Activated CD4-positive, alpha-beta T cell treated with anti-CD3 and anti-CD28 coated beads, Interleukin-2, amount 50 U/mL, for 16 hours (primary cell): Measurements from ENCODE around the gene CNST.
"Not testable (repeated sequence)": the region's sequence is repeated elsewhere in the genome, so short reads cannot be mapped to it uniquely, and the experiment has no call there.

Source experiments
- DNase-seq: peaks from one replicate; pipeline ENCODE4 v3.0.0-alpha.2; 2020

CNST gene

GRCh38 chr1:246587606-246588005 lies 21.4 kb downstream of the CNST start:
- DNase-seq = no peak

GRCh38 chr1:246588159-246588721 lies 22.0 kb downstream of the CNST start:
- DNase-seq = no peak

GRCh38 chr1:246589919-246590318 lies 23.7 kb downstream of the CNST start:
- not testable (repeated sequence) for DNase-seq

DNA sequence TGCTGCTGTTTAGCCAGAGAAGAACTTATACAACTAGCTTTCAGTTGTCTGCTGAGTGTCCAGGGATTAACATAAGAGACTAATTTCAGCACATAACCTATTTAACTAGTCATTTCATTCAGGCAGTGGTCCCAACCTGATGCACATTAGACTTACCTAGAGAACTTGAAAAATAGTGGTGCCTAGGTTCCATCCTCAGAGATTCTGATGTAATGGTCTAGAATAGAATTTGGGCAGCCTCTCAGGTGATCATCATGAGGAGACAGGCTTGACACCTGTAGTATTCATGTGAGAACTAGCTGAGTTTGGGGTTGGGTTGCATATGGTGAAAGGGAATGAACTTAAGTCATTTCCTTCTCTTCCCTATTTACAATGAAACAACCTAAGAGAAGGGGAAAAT lies 24.8 kb downstream of the CNST start:
- no peak for DNase-seq

GRCh38 chr1:246591504-246591903 lies 25.2 kb downstream of the CNST start:
- DNase-seq = peak; percentile 55

GRCh38 chr1:246591958-246592357 lies 25.7 kb downstream of the CNST start:
- no peak for DNase-seq

DNA sequence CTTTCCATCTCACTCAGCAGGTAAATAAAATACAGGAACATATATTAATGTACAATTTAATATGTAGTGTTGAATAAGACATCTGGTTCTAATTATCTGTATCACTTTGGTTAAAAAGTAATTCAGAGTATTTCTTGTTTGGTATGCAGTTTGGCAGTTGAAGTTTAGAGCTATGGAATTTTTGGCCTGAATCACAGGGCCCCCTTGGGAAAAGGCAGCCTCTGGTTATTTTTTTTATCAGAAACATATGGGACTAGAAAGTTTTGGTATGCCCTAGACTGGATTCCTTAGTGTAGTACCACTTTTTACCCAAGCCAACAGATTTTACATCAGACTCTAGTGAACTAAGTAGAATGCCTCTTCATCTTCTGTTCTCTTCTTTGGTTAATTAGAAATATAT lies 26.4 kb downstream of the CNST start:
- DNase-seq = no peak

DNA sequence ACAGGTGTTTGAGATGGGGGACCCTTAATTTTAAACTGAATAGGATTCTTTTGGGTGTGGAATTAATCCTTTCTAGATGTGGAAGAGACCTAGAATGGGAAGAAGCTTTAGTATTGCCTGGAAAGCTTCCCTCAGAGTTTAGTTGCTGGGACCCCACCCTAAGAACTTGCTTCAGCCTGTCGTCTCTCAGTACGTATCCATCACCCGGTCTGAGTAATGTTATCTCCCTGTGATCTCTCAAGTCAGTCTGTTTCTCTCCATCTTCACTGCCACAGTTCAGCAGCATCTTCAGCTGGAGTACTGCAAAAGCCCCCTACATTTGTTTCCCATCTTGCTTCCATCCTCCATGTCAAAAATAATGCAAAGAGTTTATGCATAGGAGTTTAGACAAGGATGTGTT lies 28.9 kb downstream of the CNST start:
- DNase-seq = no peak

- no peak for DNase-seq
Measured at GRCh38 chr1:246597340-246597739, 31.1 kb downstream of the CNST start.

GRCh38 chr1:246597971-246598370 lies 31.7 kb downstream of the CNST start:
- DNase-seq = no peak

DNA sequence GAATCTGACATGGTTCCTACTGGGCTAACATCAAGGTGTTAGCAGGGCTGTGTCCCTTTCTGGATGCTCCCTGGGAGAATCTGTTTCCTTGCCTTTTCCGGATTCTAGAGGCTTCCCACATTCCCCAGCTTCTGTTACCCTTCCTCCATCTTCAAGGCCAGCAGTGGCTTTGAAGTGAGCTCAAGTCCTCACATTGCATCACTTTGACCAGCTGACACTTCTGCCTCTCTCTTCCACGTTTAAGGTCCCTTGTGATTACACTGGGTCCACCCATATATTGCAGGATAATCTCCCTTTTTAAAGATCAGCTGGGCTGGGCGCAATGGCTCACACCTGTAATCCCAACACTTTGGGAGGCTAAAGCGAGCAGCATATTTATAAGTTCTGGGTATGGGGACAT lies 33.1 kb downstream of the CNST start:
- no peak for DNase-seq

DNA sequence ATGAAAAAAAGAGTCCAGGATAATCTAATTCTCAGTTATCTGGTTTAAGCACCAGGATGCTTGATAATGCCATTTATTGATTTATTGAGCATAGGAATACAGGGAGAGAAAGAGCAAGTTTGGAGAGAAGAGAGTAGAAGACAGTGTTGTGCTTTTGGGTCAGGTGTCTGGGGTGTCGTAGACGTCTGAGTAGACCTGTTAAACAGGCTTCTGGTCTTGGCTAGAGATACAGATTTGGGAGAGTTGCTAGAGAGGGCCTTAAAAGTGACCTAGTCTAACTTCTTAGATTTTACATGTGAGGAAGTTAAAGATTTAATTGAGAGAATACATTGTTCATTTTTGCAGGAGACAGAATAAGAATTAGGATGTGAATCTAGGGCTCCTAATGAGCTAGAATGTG lies 34.3 kb downstream of the CNST start:
- DNase-seq = no peak

- peak; percentile 50 for DNase-seq
Measured at GRCh38 chr1:246602194-246602593, 35.9 kb downstream of the CNST start.

- DNase-seq = not testable (repeated sequence)
Measured at GRCh38 chr1:246605231-246605630, 39.0 kb downstream of the CNST start.

DNA sequence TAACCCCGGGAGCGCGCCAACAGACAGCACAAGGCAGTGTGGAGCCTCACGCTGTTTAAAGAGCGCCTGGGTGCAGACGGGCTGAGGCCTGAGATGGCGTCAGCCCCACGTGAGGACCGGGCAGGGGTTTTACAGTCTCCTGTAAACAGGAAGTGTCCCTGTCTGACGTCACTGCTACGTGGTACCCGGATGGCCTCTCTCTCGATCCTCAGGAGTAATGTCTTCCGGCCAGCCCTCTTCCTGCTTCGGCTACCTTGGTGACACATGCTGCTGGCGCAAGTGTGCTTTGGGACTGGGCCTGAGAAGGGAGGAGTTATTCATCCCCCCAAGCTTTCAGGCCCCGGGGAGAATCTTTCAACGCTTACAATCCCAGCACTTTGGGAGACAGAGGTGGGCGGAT lies 41.2 kb downstream of the CNST start:
- no peak for DNase-seq

GRCh38 chr1:246608616-246609376 lies 42.5 kb downstream of the CNST start:
- peak; percentile 75 for DNase-seq

DNA sequence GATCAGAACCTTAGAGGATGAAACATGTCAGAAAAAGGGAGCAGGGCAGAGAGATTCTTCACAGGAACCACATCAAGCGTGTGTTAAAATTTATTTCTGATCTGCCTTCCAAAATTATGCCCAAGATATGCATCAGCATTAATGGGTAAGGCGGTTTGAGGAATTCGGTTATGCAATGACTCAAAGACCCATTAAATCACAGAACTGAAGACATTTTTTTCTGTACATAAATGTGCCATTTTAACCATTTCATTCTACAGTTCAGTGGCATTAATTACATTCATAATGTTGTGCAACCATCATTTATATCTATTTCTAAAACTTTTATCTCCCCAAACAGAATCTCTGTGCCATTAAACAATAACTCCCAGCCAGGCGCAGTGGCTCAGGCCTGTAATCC lies 43.4 kb downstream of the CNST start:
- DNase-seq = no peak

GRCh38 chr1:246613096-246613758 lies 47.0 kb downstream of the CNST start:
- DNase-seq = no peak

GRCh38 chr1:246617156-246617555 lies 50.9 kb downstream of the CNST start:
- no peak for DNase-seq

GRCh38 chr1:246617768-246618167 lies 51.5 kb downstream of the CNST start:
- DNase-seq = no peak

DNA sequence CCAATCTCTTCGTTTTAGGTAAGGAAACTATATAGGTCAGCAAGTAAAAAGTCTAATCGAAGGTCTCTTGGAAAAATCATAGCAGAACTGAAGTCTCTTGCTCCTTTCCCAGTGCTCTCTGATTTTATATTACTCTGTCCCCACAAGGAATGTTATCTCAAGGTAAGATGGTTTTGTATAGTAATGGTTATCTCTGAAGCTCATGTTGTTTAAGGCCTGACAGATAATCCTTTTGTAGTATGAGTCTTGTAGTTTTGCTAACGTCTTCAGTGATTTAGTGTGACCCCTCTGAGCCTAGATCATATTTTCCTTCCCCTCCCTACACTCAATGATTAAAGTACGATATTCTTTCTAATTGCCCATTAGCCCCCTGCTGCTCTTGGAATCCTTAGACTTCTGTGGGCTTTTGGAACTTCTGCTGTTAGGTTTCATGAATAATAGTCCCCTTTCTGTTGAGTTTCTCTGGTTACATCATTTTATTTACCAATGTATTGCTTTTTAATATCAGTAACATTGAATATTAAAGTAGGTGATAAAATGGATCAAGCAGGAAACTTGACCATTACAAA lies 52.1 kb downstream of the CNST start:
- no peak for DNase-seq

DNA sequence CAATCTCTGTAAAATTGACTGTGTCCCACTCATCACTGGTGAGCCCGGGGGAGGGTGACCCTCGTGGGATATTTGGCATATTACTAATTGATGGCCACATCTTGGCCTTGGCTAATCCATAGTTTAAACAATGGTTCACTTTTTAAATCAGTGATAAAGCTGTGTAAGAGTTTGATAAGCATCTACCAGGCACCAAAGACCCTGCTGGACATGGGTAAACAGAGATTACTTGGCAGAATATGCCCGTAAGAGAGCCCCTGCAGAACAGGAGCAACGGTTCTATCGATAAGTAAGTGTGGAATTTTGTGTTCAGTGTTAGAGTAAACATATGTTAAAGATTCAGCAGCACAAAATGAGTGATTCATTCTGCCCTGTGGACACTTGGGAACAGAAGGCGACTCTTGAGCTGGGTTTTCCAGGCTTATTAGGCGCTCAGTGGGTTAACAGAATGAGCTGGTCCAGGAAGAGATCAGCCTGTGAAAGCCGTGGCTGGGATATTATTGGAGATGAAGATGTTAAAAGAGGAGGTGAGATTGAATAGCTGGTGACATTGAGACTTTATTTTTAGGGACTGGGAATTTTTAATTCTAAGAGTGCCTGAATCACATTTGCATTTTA lies 55.9 kb downstream of the CNST start:
- DNase-seq = no peak

DNA sequence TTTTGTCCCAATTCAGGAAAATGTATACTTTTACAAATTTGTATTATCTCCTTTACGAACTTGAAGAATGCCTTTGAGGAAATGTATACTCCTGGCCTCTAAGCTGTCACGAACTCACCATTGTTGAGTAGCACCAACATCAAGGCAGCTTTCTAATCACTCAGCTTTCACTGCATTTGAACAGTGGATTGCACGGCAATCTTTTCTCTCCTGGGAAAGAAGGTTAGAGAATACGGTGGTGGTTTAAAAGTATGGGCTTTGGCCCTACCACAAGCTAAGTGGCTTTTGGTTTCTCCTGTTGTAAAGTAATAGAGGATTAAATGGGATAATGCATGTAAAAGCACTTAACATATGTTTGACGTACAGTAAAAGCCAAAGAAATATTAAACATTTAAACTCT lies 57.8 kb downstream of the CNST start:
- no peak for DNase-seq

DNA sequence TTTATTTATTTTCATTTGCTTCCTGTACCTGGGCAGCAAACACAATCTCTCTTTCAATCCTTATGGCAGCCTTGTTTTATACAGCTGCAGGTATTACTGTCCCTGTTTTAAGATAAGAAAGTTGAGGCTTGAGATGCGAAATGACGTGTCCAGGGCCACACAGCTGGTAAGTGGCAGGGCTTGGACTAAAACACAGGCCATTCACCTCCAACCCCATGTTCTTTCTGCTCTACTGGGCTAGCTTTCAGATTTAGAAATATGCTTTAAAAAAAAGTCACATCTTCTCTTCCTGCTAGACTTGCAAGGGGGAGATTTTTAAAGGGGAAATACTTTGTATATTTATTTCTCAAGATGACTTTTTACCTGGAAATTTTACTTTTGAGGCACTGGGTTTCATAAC lies 62.8 kb downstream of the CNST start:
- peak; percentile 15 for DNase-seq
